NCI-H2196 (cell line): ENCODE data around the gene SCGB1A1.
"Not testable (repeated sequence)": the region's sequence is repeated elsewhere in the genome, so short reads cannot be mapped to it uniquely, and the experiment has no call there.

ENCODE experiments used
- DNase-seq: peaks from one replicate; lab custom pipeline; 2025; ENCODE audit not compliant: unreplicated experiment; lab: John Stamatoyannopoulos, UW

The SCGB1A1 gene

DNA sequence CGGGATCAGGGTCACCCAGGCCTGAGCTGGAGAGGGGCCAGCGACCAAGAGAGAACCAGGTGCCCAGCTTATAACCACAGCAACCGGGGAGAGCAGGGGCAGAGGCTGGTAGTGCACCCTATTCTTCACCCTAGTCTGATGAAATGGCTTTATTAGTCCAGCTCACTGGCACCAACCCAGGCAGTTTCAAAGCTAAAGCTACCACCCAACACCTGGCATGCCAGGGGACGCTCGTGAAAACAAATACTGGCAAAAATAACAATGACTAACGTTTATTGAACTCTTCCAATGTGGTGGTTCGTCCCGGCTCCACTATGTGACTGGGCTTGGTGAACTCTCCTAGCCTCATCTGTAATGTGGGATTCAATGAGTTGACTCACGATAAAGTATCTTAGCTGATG, 30.6 kb downstream of the SCGB1A1 start:
- DNase-seq: peak; percentile 77

DNA sequence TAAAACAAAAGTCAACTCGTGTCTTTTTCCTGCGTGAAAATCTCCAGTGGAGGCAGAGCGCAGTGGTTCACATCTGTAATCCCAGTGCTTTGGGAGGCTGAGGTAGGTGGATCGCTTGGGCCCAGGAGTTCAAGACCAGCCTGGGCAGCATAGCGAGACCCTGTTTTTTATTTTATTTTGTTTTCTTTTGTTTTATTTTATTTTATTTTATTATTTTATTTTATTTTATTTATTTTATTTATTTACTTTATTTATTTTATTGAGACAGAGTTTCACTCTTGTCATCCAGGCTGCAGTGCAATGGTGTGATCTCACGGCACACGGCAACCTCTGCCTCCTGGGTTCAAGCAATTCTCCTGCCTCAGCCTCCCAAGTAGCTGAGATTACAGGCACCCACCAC, 31.1 kb downstream of the SCGB1A1 start:
- DNase-seq: not testable (repeated sequence)

DNA sequence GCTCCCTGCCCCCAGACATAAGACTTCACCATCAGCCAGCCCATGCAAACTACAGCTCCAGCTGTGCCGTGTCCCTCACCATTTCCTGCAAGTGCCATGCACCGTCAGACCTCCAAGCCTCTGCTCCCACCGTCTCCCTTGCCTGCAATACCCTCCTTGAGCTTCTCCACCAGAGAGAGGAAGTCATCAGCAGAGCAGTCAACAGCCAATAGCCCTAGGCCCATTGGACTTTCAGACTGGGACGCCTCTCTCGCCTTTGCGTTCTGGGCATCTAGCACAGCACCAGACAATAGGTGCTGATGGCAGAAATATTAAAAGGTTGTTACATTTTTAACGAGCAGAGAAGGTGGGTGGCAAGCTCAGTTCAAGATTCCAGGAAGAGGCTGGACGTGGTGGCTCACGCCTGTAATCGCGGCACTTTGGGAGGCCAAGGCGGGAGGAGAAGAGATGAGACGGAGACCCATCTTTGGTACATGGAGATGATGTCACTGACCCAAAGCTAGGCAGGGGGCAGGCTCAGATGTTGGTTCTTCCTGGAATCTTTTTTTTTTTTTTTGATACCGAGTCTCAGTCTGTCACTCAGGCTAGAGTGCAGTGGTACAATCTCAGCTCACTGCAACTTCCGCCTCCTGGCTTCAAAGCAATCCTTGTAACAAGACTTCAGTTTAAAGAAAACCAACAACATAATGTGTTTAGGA, 31.9 kb downstream of the SCGB1A1 start:
- DNase-seq: no peak

DNA sequence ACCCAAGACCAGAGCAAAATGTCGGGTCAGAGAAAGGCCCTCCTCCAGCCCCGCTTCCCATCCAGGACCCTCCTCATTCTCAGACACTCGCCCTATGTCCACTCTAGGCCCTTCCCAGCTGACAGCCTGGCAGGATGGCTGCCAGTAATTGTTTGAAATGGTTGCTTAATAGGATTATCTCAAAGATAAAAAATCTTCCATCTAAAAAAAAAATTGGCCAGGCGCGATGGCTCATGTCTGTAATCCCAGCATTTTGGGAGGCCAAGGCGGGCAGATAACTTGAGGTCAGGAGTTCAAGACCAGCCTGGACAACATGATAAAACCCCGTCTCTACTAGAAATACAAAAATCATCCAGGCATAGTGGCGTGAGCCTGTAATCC, 32.4 kb downstream of the SCGB1A1 start:
- no peak for DNase-seq

DNA sequence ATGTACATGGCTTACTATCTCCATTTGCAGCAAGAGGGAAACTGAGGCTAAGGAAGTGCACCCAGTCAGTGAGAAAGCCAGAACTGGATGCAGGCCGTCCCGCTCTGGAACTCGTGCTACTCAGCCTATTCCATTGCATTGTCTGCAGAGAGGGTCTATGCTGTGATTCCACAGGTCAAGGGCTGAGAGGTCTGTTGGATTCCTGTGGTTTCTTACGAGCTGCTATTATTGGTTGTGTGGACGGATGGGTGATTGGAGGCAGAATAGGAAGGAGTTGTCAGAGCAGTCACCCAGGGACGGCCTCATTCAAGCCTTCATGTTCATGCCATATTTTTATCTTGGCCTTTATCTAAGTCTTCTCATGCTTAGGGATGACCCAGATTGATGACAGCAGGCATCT, 33.4 kb downstream of the SCGB1A1 start:
- no peak for DNase-seq

DNA sequence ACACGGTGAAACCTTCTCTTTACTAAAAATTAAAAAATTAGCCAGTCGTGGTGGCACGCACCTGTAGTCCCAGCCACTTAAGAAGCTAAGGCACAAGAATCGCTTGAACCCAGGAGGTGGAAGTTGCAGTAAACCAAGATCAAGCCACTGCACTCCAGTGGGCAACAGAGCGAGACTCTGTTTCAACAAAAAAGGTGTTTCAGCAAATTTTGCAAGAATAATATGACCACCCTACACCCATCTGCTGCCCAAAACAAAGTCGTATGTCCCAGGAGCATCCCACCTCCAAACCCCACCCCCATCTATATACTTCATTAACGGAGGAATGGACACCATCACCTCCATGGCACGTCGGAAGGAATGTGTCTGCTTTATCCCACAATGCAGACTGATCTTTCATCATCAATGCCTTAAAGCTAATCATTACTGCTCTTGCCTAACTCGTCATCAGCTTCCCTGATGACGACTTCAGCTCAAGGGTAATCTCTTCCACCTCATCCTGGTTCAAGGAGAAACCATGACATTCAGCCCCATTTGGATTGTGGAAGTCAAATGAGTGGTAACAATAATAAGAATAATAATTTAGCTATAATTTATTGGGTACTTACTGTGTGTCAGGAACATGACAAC, 34.1 kb downstream of the SCGB1A1 start:
- no peak for DNase-seq

DNA sequence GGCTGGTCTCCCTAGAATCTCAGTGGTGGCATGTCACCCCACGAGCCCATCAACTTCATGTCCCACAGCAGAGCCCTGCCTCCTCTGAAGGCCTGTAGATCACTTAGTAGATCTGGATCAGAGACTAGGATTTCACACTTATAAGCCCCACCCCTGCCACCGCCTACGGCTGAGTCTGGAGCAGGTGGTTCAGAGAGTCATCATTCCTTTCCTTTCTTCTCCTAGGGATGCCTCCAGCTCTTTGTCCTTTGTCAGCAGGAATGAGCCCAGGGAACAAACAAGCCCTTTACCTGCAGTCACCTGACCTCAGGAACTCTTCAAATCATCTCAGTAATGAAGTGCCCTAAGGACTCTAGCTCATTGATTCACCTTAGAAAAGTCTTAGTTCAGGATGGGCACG, 37.8 kb downstream of the SCGB1A1 start:
- DNase-seq: peak; percentile 57

DNA sequence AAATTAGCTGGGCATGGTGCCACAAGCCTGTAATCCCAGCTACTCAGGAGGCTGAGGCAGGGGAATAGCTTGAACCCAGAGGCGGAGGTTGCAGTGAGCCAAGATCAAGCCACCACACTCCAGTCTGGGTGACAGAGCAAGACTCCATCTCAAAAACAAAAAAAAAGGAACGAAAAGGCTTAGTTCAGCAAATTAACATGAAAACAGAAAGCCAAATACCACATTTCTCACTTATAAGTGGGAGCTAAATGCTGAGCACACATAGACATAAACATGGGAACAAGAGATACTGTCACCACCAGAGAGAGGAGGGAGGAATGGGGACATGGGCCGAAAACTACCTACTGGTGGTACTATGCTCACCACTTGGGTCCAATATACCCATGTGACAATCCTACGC, 38.6 kb downstream of the SCGB1A1 start:
- no peak for DNase-seq

DNA sequence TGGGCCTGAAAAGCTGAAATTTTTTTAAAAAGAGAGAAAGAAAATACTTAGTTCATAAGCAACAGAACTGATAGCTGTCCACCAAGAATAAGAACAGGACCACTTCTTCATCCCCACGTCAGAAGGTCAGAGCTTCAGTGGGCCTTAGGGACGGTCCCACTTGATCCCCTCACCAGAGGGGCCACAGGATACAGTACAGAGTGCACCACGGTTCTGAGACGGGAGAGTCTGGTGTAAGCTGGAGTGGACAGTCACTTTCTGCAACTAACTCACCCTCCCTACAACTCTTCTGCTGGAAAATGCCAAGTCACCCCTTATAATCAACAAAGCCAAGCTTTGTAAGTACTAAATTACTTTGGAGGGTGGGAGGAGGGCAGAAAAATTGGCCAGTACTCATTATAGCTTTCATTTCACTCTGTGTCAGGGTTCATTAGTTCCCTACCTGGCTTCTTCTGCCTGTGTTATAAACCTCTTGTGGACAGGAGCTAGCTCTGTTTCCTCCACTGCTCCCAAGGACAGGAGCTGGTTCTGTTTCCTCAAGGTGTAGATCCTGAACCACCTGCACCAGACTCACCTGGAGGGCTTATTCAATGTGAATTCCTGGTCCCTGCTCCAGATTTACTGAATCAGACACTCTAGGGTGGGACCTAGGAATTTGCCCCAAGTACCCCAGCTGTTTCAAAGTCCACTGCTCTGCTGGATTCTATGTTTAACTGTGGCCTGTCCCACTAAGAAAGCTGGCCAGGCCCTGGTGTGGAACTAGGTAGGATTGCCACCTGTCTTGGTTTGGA, 39.6 kb downstream of the SCGB1A1 start:
- no peak for DNase-seq

DNA sequence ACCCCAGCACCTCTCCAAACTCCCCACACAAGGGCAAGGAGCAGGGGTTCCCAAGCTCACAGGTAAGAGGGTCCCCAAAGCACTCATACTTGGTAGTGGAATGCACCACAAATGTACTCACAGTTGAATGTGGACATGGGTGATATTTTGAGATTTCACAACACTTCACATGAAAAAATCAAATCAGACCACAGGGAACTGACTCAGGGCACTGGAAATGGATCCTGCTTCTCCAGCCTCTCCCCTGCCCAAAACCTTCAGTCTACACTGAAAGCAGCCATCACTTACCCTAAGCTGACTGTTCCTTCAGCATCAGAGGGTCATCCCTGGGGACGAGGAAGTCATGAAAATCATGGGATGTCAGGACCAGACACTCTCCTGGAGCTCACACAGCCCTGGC, 40.2 kb downstream of the SCGB1A1 start:
- DNase-seq: no peak

DNA sequence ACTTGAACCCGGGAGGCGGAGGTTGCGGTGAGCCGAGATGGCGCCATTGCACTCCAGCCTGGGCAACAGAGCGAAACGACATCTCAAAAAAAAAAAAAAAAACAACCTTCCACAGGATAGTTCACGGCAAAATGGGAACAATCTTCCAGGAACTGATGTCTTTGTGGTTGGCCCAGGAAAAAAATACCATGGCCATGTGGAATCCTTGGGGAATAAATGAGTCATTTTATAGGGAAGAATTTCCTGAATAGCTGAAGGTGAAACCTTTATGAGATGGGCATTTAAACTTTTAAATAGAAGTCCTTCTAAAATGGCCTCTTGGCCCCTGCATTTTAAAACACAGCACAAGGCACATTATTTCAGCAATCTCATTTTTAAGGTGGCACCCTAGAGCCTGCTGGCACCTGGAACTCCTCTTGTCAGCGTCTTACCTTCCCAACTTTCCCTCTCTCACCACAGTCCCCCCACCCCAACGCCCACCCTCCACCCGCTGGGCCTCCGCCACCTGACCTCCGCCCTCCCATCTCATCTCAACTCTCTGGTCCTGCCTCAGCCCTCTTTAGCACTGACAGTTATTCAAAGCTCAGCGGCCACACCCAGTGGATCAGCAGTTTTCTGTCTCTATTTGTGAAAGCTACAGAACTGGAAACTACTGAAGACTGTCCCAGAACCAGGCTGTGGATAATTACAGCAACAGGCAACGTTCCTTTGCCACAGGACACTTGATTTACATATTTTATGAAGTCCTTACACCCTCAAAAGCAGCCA, 43.1 kb downstream of the SCGB1A1 start:
- DNase-seq: no peak

DNA sequence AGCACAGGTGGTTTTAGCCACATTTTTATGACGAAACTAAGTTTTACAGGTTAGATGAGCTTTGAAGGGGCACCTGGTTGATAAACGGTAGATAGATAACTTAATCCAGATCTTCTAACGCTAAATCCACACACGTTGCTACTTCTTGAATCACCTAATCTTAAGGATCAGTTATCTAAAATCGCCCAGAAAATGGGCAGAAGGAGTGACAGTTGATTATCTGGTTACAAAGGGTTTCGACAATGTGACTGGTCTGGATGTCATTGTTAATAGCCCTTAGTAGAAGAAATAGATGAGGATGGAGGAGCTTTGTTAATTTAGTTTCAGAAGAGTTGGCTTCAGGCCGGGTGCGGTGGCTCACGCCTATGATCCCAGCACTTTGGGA, 43.7 kb downstream of the SCGB1A1 start:
- DNase-seq: no peak

DNA sequence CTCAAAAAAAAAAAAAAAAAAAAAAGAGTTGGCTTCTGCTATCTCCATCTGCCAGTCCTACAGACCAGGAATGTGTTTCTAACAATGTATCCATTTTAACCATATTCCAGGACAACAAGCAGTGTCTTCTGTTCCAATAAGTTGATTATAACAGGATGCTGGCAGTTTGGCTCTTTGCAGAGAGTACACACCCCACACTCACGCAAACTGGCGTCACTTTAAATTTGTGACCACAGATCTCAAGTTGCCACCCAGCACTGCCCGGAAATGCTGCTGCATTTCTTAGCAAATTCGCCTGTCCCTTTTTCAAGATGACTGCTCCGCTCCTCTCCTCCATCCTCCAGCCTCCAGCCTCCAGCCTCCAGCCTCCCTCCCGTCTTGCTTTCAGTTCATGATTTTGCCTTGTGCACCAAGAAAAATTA, 44.3 kb downstream of the SCGB1A1 start:
- no peak for DNase-seq

DNA sequence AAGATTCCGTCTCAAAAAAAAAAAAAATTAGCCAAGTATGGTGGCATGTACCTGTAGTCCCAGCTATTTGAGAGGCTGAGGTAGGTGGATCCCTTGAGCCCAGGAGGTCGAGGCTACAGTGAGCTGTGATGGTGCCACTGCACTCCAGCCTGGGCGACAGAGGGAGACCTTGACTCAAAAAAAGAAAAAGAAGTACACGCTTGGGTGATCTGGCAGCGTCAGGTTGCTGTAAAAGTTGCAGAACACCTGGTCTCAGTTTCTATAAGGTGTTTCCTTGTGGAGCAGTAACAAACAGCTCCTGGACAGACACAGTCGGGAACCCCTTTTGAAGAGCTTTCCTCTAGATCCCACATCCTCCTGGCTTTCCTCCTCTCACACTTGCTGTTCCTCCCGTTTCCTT, 45.8 kb downstream of the SCGB1A1 start:
- no peak for DNase-seq

DNA sequence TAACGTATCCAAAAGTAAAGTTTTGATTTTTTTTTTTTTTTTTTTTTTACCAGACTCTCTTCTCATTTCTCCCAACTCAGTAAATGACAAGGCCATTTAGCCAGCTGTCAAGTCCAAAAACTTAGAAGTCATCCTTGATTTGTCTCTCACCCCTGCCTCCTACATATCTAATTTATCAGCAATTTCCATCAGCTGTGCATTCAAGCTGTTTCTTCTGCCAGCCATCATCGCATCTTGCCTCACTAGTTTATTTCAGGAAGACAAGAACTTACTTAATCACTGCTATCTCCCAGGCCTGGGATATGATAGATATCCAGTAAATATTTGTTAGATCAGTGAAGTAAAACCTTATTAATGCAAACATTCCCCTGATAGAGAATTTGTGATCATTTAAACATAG, 47.6 kb downstream of the SCGB1A1 start:
- DNase-seq: no peak

DNA sequence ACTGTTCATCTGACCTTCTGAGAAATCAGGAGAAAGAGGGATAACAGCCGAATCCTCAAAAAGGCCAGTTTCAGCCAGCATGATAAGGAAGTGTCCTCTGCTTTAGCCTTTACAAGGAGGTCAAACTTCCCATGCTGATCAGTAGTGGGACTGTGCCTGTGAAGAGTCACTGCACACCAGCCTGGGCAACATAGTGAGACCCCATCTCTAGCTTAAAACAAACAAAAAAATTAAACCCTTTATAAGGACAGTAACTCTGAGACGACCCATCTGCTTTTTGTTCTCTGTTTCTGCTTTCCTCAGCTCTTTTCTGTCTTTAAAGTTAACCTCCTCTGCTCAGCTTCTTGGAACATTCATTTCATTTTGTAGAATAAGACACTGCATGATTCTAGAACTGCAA, 49.7 kb downstream of the SCGB1A1 start:
- no peak for DNase-seq

DNA sequence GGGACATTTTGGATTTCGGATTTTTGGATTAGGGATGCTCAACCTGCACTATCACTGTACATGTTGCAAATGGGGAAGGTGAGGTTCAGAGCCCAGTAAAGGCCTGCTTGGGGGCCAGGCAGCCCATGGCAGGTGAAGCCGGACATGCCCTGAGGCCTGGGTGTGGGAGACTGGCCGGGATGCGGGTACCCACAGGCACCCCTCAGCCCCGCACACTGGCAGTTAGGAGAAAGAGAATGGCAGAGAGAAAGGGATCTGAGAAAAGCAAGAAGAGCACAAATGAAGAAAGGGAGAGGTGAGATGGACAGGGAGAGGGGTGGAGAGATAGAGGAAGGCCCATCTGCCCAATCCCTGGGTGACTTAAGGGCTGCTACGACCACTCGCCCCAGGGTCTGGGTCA, 52.8 kb downstream of the SCGB1A1 start:
- DNase-seq: no peak

DNA sequence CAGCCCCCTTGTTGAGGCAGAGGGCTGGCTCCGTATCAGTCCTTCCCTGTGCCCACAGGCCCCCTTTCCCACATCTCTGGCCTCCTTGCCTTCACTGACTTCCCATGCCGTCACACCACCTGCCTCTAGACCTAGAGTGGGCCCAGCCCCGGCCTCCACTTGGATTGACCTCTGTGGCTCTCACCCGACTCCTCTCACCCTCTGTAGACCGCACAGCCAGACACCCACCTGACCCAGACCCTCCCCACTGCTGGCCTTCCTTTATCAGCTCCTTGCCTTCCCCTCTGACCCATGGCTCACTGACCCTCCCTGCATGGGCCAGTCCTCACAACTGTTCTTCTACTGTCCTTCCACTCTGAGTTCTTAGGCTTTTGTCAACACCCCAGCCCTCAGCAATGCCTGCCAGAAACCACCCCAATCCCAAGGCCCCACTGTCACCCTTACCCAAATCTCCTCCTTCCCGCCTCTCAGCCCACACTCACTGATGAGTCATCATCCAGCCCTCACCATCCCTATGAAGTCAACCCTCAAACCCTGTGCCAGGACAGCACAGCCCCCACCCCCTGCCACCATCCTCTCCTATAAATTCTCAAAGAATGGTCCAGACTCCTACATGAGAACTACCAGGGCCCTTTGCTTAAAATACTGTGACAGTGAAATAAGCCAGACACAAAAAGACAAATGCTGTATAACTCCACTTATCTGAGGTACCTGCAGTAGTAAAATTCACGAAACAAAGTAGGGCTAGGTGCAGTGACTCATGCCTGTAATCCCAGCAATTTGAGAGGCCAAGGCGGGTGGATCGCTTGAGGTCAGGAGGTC, 53.4 kb downstream of the SCGB1A1 start:
- DNase-seq: no peak
